Measurements from ENCODE around the gene CADPS2.

GRCh38 chr7:122914812-122915211 lies 28.6 kb upstream of the CADPS2 start:
- TF ChIP-seq CTCF (IDR thresholded peaks at IDR 0.05) (no peak), POLR2A (IDR thresholded peaks at IDR 0.05) (no peak)

Measured in right lobe of liver (tissue), 4 donors.